ENCODE measurements around the gene GJA8.
"Not testable (repeated sequence)": the region's sequence is repeated elsewhere in the genome, so short reads cannot be mapped to it uniquely, and the experiment has no call there.

GJA8 gene

GRCh38 chr1:147912553-147912952 lies 10.0 kb downstream of the GJA8 start:
- no peak overlapping the region for H3K4me3 ChIP-seq (ENCODE audit: low read depth, low read length)
- TF ChIP-seq MAX (IDR thresholded peaks at IDR 0.05; ENCODE audit: low read depth, low read length) (no peak), MYC (IDR thresholded peaks at IDR 0.05; ENCODE audit: low read depth, low read length) (no peak), POLR2A (IDR thresholded peaks at IDR 0.05; ENCODE audit: extremely low read depth, insufficient read length) (no peak)
- TF ChIP-seq, protein P1, sequence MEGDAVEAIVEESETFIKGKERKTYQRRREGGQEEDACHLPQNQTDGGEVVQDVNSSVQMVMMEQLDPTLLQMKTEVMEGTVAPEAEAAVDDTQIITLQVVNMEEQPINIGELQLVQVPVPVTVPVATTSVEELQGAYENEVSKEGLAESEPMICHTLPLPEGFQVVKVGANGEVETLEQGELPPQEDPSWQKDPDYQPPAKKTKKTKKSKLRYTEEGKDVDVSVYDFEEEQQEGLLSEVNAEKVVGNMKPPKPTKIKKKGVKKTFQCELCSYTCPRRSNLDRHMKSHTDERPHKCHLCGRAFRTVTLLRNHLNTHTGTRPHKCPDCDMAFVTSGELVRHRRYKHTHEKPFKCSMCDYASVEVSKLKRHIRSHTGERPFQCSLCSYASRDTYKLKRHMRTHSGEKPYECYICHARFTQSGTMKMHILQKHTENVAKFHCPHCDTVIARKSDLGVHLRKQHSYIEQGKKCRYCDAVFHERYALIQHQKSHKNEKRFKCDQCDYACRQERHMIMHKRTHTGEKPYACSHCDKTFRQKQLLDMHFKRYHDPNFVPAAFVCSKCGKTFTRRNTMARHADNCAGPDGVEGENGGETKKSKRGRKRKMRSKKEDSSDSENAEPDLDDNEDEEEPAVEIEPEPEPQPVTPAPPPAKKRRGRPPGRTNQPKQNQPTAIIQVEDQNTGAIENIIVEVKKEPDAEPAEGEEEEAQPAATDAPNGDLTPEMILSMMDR (IDR thresholded peaks at IDR 0.05; ENCODE audit: low read depth, low read length), result no peak
- no peak for DNase-seq (ENCODE audit: low read depth)

DNA sequence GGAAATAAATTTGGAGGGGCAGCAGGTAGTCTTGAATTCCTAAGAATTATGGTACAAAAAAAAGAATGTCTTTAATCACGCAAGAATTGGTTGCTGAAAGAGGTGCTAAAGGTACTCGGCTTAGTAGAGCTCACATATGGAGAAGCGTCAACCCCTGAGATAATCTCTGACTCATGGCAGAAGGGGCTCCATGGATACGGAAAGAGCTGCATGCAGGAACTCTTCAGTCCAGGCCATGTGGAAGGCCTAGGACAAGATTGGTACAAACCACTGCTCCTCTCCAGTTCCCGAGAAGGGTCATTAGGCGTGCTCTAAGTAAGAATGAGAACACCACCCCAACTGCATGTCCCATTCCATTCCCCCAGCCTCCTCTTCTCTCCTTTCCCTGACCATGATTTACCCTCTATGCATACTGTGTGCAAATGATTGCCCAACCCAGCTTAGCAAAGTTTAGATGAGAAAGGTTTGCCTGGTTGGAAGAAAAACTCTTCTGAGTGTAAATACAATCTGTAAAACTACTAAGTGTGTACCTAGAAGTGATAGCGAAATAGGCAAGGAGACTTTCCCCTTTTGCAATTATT lies 10.9 kb downstream of the GJA8 start:
- no peak overlapping the region for H3K4me3 ChIP-seq (ENCODE audit: low read depth, low read length)
- TF ChIP-seq POLR2A (IDR thresholded peaks at IDR 0.05; ENCODE audit: extremely low read depth, insufficient read length), result no peak
- TF ChIP-seq, protein P1 (IDR thresholded peaks at IDR 0.05; ENCODE audit: low read depth, low read length), result no peak
- TF ChIP-seq MYC (IDR thresholded peaks at IDR 0.05; ENCODE audit: low read depth, low read length), result no peak
- no peak for TF ChIP-seq MAX (IDR thresholded peaks at IDR 0.05; ENCODE audit: low read depth, low read length)
- DNase-seq (ENCODE audit: low read depth), result no peak

DNA sequence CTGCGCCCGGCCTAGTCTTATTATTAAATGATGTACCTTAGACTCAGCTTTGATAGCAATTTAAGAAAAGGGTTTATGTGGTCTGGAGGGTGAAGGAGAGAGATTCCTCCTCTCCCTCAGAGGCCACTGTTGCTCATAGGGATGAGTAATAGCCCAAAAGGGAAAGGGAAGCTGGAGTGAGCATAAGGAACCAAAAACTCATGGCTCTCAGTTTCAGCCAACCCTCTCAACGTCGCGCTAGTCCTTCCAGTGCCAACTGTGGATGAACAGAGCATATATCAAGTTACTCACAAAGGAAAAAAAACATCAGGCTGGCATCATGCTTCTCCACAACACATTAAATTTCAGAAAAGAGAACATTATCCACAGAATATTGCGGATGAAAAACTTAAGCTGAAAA lies 17.3 kb downstream of the GJA8 start:
- TF ChIP-seq MAX (IDR thresholded peaks at IDR 0.05; ENCODE audit: low read depth, low read length), result no peak
- TF ChIP-seq POLR2A (IDR thresholded peaks at IDR 0.05; ENCODE audit: extremely low read depth, insufficient read length), result no peak
- TF ChIP-seq, protein P1 (IDR thresholded peaks at IDR 0.05; ENCODE audit: low read depth, low read length), result no peak
- TF ChIP-seq MYC (IDR thresholded peaks at IDR 0.05; ENCODE audit: low read depth, low read length), result no peak
- no peak overlapping the region for H3K4me3 ChIP-seq (ENCODE audit: low read depth, low read length)
- no peak for DNase-seq (ENCODE audit: low read depth)

GRCh38 chr1:147924813-147925212 lies 22.2 kb downstream of the GJA8 start:
- TF ChIP-seq MAX (IDR thresholded peaks at IDR 0.05; ENCODE audit: low read depth, low read length), result no peak
- TF ChIP-seq MYC (IDR thresholded peaks at IDR 0.05; ENCODE audit: low read depth, low read length), result no peak
- TF ChIP-seq, protein P1 (IDR thresholded peaks at IDR 0.05; ENCODE audit: low read depth, low read length), result no peak
- TF ChIP-seq POLR2A (IDR thresholded peaks at IDR 0.05; ENCODE audit: extremely low read depth, insufficient read length), result no peak
- no peak for DNase-seq (ENCODE audit: low read depth)
- no peak overlapping the region for H3K4me3 ChIP-seq (ENCODE audit: low read depth, low read length)

DNA sequence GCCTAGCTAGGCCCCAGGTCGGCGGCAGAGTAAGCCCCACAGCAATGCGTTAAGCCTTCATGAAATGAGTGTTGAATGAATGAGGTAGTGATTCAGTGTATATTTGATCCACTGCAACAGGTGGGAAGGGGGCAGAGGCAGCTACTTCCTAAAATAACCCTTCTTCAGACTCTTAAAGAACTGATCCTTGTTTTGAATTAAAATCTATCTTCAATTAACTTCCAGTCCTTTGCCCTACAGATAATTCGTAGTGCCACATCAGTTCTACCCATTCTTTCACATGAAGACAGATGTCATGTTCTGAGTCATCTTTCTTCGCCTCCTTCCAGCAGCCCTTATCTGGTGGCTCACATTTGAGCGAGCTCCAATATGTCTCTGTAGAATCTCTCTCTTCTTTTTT lies 24.6 kb downstream of the GJA8 start:
- H3K4me3 ChIP-seq (ENCODE audit: low read depth, low read length); DNase-seq (ENCODE audit: low read depth): not testable (repeated sequence)

GRCh38 chr1:147927689-147928088 lies 25.1 kb downstream of the GJA8 start:
- DNase-seq (ENCODE audit: low read depth); H3K4me3 ChIP-seq (ENCODE audit: low read depth, low read length): not testable (repeated sequence)
